ENCODE measurements around the gene PTPRN2. TPM values are rescaled to one million over a fixed set of nuclear protein-coding genes. Genes with fewer than 3 reads are reported as not detected.

The PTPRN2 gene
- total and polyA plus RNA-seq, 2 of the 8 experiments (the other 6 are each of a cell fraction or from before 2014, with no cell fraction given), result 2.6 to 4.5 TPM

DNA sequence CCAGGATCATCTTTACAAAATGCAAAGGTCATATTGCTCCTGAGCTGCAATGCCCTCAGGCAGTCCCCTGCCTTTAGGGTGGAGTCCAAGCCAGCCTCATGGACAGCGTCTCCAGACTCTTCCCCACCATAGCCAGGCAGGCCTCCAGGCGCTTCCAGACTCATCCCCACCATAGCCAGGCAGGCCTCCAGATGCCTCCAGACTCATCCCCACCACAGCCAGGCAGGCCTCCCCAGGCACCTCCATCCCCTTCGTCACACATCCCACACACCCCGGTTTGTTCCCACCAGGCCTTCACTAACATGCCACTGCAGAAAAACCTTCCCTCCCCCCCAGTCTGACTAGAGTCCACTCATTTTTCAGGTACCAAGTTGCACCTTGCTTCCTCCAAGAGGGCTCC, 70.1 kb downstream of the PTPRN2 start:
- Histone ChIP-seq H4K8ac (ENCODE audit: extremely low read depth, insufficient read depth, low read length) (no peak overlapping the region), H4K5ac (ENCODE audit: insufficient read length, low read depth, low read length) (no peak overlapping the region), H2BK12ac (ENCODE audit: low read depth, low read length) (no peak overlapping the region), H2AK5ac (ENCODE audit: low read depth, low read length) (no peak overlapping the region), H3K4me3 (ENCODE audit: extremely low read depth in 1 of 4, insufficient read depth in 2 of 4, low read depth in 3 of 4, low read length in 4 of 4) (no peak overlapping the region), H3K18ac (ENCODE audit: extremely low read depth, low read length) (no peak overlapping the region), H3K9ac (replicated peaks in 1 of 4; ENCODE audit: extremely low read depth in 1 of 4, low read depth in 3 of 4, low read length in 3 of 4) (no peak overlapping the region), H4K91ac (replicated peaks; ENCODE audit: insufficient read length, low read length) (no peak overlapping the region), H3K4me1 (replicated peaks in 1 of 4; ENCODE audit: control insufficient read depth in 3 of 4, insufficient read depth in 4 of 4, low read length in 3 of 4) (no peaks in the 10 kb centered on the region), H2BK5ac (ENCODE audit: low read depth, low read length) (no peak overlapping the region), H3K14ac (ENCODE audit: insufficient read length) (no peak overlapping the region), H3K56ac (replicated peaks; ENCODE audit: insufficient read length, low read depth, low read length) (no peak overlapping the region), H3K79me1 (ENCODE audit: low read depth, low read length) (no peaks in the 10 kb centered on the region), H3K79me2 (ENCODE audit: control insufficient read depth in 1 of 2, insufficient read depth in 2 of 2, low read length in 2 of 2) (no peaks in the 10 kb centered on the region), H3K27me3 (replicated peaks in 1 of 4; ENCODE audit: control insufficient read depth in 3 of 4, extremely low read depth in 1 of 4, insufficient read depth in 3 of 4, low read length in 3 of 4) (no peaks in the 10 kb centered on the region; a peak in 1 of 7 replicates), H3K9me3 (ENCODE audit: insufficient read depth in 2 of 2, low read depth in 1 of 2, low read length in 1 of 2) (peaks cover 6 to 8% of the 10 kb centered on the region in 2 experiments), H2BK120ac (replicated peaks; ENCODE audit: low read depth, low read length) (no peak overlapping the region), H3K23me2 (ENCODE audit: low read depth, low read length) (no peaks in the 10 kb centered on the region), H4K20me1 (replicated peaks in 1 of 2; ENCODE audit: control insufficient read depth in 1 of 2, insufficient read depth in 2 of 2, low read length in 2 of 2) (no peaks in the 10 kb centered on the region), H2AFZ (ENCODE audit: low read length) (no peak overlapping the region), H2BK15ac (ENCODE audit: low read length) (no peak overlapping the region), H3K27ac (ENCODE audit: low read depth, low read length) (no peak overlapping the region), H3K23ac (ENCODE audit: insufficient read length) (no peak overlapping the region), H2BK20ac (ENCODE audit: low read length) (no peak overlapping the region), H3K4ac (replicated peaks; ENCODE audit: insufficient read length, low read depth, low read length) (no peak overlapping the region), H3K36me3 (ENCODE audit: control insufficient read depth in 2 of 4, insufficient read depth in 4 of 4, low read length in 3 of 4) (no peaks in the 10 kb centered on the region), H3K4me2 (ENCODE audit: insufficient read depth in 1 of 2, low read depth in 2 of 2, low read length in 2 of 2) (no peak overlapping the region)
- DNase-seq (ENCODE audit: low read depth in 1 of 2, low spot score in 2 of 2) (no peak), FAIRE-seq (no peak)
- 73% methylated on average over 4 of the region's 4 CpGs; no CpG with 5 or more reads in 1 of the 2 experiments for WGBS, 2 experiments (ENCODE audit: extremely low coverage in 1 of 2, insufficient coverage in 1 of 2, insufficient read length in 1 of 2, insufficient replicate concordance in 2 of 2, low coverage in 1 of 2, low lambda C conversion rate in 2 of 2, missing lambda C conversion rate in 1 of 2)
- TF ChIP-seq MAFK (IDR thresholded peaks at IDR 0.05; ENCODE audit: low read depth, low read length), result no peak
- no peak for TF ChIP-seq POLR2AphosphoS5 (IDR thresholded peaks at IDR 0.05; ENCODE audit: low read depth, low read length)
- TF ChIP-seq, protein P1, sequence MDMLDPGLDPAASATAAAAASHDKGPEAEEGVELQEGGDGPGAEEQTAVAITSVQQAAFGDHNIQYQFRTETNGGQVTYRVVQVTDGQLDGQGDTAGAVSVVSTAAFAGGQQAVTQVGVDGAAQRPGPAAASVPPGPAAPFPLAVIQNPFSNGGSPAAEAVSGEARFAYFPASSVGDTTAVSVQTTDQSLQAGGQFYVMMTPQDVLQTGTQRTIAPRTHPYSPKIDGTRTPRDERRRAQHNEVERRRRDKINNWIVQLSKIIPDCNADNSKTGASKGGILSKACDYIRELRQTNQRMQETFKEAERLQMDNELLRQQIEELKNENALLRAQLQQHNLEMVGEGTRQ (IDR thresholded peaks at IDR 0.05; ENCODE audit: low read length), result no peak
- TF ChIP-seq CBX8 (IDR thresholded peaks at IDR 0.05; ENCODE audit: borderline replicate concordance, low read depth, low read length), result no peak
- no peak for TF ChIP-seq KDM4A (IDR thresholded peaks at IDR 0.05; ENCODE audit: low read depth, low read length, severe bottlenecking)
- no peak for TF ChIP-seq ZNF274 (IDR thresholded peaks at IDR 0.05; ENCODE audit: borderline replicate concordance, extremely low read depth, low read length)
- CTCF ChIA-PET (ENCODE audit: partially characterized antibody), result no interaction called here
- POLR2A ChIA-PET (ENCODE audit: partially characterized antibody), result interaction anchor here (1.8 kb wide), 1 partner anchor 13 kb away, joined by 4 read pairs; no protein-coding TSS in a partner anchor

Data from H1 (cell line).